Esophagus muscularis mucosa (tissue), 4 donors: ENCODE data around the gene ZBP1. TPM values are rescaled to one million over a fixed set of nuclear protein-coding genes. Genes with fewer than 3 reads are reported as not detected.

Experiments used
- DNase-seq: peaks from one replicate; pipeline ENCODE4 v3.0.0-alpha.2; 2017; ENCODE audit errors: extremely low spot score
- H3K27ac ChIP-seq, 4 donors: fragments of 200-600 bp; sonication (generic); replicated peaks in 1 of 4; 1 replicate in 3 of 4; 2 replicates in 1 of 4; pipeline ENCODE4 v1.5.1; 2016 to 2019; ENCODE audit warnings: mild to moderate bottlenecking in 1 of 4
- H3K27me3 ChIP-seq, 4 donors: fragments of 200-600 bp; sonication (generic); one replicate each; pipeline versions ENCODE4 v1.5.1 to v1.6.0; 2016 to 2019
- H3K36me3 ChIP-seq, 4 donors: fragments of 200-600 bp; sonication (generic); one replicate each; pipeline ENCODE4 v1.5.1; 2016 to 2019
- H3K4me1 ChIP-seq, 4 donors: fragments of 200-600 bp; sonication (generic); one replicate each; pipeline ENCODE4 v1.5.1; 2016 to 2019
- H3K4me3 ChIP-seq, 4 donors: fragments of 200-600 bp; sonication (generic); 1 replicate in 2 of 4; 2 replicates in 2 of 4; pipeline ENCODE4 v1.5.1; 2016 to 2019; ENCODE audit warnings: mild to moderate bottlenecking in 4 of 4, moderate library complexity in 1 of 4
- H3K9me3 ChIP-seq, 4 donors: fragments of 200-600 bp; sonication (generic); 1 replicate in 3 of 4; 2 replicates in 1 of 4; pipeline ENCODE4 v1.5.1; 2016 to 2019
- EP300 ChIP-seq: sonication (generic); formaldehyde crosslinking; IDR thresholded peaks from one replicate; pipeline ENCODE4 v1.6.1; 2017; ENCODE audit warnings: antibody characterized with exemption
- POLR2AphosphoS5 ChIP-seq, 2 donors: sonication (generic); formaldehyde crosslinking; IDR thresholded peaks; one replicate each; pipeline ENCODE4 v1.6.1; 2017; ENCODE audit warnings: antibody characterized with exemption in 2 of 2
- WGBS: methylation state at CpG from one replicate; pipeline ENCODE4 v1.1.5; 2018; 5-methylcytosine and 5-hydroxymethylcytosine counted together
- intact Hi-C: fragments of 100-400 bp; cut with DNase I; formaldehyde crosslinking; loops from one replicate; pipeline ENCODE4 v1.15.1; 2023
- total RNA-seq, 4 donors: library from RNA; depleted of rRNA; stranded (reverse); fragments of >200 nt; gene quantifications; one replicate each; pipeline versions ENCODE4 v1.1.0 to v1.2.1, GENCODE V29; 2016
- TF ChIP-seq, protein P1 (sequence below), 3 experiments: fragments of 200-600 bp in 2 of 3; fragments of 450-650 bp in 1 of 3; sonication (generic) in 2 of 3; IDR thresholded peaks; one replicate each; pipeline ENCODE4 v1.5.1; 2017 to 2019; ENCODE audit warnings: antibody characterized with exemption in 3 of 3, mild to moderate bottlenecking in 2 of 3, moderate library complexity in 1 of 3

ZBP1 gene
- total RNA-seq, 4 donors from 2014 or later: 0.33 to 0.75 TPM; not detected in 2

DNA sequence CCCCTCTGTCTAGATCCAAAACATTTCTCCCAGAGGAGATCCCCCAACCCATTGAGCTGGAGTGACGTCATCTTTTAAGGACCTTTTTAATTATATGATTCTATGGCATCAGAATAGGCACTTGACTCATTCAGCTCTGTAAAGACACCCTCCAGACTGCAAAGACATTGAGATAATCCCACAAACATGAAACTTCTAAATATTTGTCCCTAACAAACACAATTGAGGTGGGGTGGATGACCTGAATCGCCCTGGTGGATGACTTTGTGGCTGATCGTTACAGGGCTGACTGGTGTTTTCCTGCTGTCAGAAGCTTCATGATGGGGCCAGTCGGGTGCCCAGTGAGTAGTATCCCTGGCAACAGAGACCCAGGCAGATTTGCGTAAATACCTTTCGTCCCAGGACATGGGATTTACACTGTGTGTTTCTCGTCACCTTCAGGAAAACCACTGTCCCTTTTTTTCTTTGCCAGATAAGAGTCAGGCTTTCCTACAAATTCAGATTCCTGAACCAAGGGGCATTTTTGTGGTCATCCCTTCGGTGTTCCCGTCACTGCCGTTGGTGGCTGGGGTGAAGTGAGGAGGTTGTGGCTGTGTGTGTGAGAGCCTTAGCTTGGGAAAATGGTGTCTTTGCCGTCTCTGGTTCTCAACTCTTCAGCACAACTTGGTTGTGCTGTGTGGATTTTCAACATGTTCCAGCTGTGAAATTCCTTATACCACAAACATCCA lies 64.6 kb downstream of the ZBP1 start:
- H3K4me1 ChIP-seq: no peaks in the 10 kb centered on the region
- no peak for DNase-seq
- intact Hi-C loops: no loop called here
- H3K36me3 ChIP-seq: no peaks in the 10 kb centered on the region
- H3K4me3 ChIP-seq: no peak overlapping the region
- WGBS: 73% methylated on average over 11 of the region's 11 CpGs
- H3K9me3 ChIP-seq: no peaks in the 10 kb centered on the region
- TF ChIP-seq POLR2AphosphoS5 (IDR thresholded peaks at IDR 0.05) (no peak), EP300 (no peak)
- TF ChIP-seq, protein P1, sequence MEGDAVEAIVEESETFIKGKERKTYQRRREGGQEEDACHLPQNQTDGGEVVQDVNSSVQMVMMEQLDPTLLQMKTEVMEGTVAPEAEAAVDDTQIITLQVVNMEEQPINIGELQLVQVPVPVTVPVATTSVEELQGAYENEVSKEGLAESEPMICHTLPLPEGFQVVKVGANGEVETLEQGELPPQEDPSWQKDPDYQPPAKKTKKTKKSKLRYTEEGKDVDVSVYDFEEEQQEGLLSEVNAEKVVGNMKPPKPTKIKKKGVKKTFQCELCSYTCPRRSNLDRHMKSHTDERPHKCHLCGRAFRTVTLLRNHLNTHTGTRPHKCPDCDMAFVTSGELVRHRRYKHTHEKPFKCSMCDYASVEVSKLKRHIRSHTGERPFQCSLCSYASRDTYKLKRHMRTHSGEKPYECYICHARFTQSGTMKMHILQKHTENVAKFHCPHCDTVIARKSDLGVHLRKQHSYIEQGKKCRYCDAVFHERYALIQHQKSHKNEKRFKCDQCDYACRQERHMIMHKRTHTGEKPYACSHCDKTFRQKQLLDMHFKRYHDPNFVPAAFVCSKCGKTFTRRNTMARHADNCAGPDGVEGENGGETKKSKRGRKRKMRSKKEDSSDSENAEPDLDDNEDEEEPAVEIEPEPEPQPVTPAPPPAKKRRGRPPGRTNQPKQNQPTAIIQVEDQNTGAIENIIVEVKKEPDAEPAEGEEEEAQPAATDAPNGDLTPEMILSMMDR (IDR thresholded peaks at IDR 0.05): no peak
- no peak overlapping the region for H3K27ac ChIP-seq
- peaks cover 0 to 18% (median 2%) of the 10 kb centered on the region in 4 donors for H3K27me3 ChIP-seq

Other genes with a start within 250 kb of the ZBP1 start
- gene RBM38, start 229.0 kb downstream of the ZBP1 start, total RNA-seq: 100 to 1,000 TPM in 2 of 4 donors, 10 to 100 TPM in 2; 67.6 to 203 (median 139) TPM
- gene CTCFL, start 95.3 kb downstream of the ZBP1 start, total RNA-seq: not detected
- under 1 TPM in 3 of 4 donors, not detected in 1; under 0.01 to 0.63 (median 0.06) TPM for gene PCK1, start 59.3 kb downstream of the ZBP1 start, total RNA-seq
- 10 to 100 TPM; 10.4 to 37.8 (median 17.4) TPM for gene PMEPA1, start 89.6 kb upstream of the ZBP1 start, total RNA-seq